AML-193 (cell line): Measurements from ENCODE around the gene SLC39A11.

ENCODE experiments used
- DNase-seq, 2 experiments: peaks; one replicate each; lab custom pipeline; 2025; lab: John Stamatoyannopoulos, UW

The SLC39A11 gene

DNA sequence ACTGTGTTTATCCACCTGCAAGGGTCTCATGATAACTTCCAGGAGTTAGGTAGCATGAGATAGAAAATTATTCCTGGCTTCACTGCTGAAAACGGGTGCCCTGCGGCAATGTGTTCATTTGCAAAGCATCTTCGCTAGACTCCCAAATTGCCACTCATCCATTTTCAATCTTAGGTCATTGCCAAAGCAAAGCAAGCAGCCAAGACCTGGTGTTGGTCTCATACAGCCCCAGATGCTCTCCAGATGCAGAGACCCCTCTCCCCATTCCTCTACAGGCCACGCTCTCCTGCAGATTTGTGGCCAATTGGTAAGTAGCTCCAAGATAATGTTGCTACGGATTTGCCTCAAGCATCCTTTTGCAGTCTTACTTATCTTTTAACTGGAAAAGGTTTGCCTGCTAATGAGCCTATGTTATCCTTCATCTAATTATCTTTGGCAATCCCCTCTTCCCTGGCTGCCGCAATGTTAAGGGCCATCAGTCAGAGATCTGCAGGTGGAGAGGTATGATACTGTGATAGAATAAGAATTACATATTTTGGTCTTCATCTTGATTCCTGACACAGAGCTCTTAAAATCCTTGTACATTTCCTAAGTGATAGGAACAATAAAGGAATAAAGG is 222.0 kb downstream of the SLC39A11 start:
- DNase-seq: no peak

DNA sequence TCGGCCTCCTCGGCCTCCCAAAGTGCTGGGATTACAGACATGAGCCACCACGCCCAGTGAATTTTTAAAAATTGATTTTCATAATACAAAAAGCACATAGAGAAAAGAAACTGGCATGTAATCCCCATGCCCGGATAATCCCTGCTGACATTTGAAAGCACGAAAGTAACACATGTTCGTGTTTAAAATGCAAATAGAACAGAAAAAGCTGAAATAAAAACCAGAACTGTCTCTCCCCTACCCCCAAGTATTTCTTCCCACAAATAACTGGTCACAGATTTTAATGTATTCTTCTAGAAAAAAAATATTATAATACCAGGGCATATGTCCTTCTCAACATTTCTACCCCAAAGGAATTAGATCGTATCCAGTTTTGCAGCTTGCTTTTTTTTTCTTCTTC is 222.9 kb downstream of the SLC39A11 start:
- no peak for DNase-seq

DNA sequence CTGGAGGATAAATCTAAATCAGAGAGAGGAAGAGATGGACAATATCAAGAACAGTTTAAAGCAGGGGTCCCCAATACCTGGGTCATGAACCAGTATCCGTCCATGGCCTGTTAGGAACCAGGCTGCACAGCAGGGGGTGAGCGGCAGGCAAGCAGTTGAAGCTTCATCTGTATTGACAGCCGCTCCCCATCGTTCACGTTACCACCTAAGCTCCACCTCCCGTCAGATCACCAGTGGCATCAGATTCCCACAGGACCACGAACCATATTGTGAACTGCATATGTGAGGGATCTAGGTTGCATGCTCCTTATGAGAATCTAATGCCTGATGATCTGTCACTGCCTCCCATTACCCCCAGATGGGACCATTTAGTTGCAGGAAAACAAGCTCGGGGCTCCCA is 226.5 kb downstream of the SLC39A11 start:
- no peak for DNase-seq

- DNase-seq: no peak
Observed at GRCh38 chr17:72863526-72864211, 228.8 kb downstream of the SLC39A11 start.

GRCh38 chr17:72862276-72862999 is 230.1 kb downstream of the SLC39A11 start:
- no peak for DNase-seq

DNA sequence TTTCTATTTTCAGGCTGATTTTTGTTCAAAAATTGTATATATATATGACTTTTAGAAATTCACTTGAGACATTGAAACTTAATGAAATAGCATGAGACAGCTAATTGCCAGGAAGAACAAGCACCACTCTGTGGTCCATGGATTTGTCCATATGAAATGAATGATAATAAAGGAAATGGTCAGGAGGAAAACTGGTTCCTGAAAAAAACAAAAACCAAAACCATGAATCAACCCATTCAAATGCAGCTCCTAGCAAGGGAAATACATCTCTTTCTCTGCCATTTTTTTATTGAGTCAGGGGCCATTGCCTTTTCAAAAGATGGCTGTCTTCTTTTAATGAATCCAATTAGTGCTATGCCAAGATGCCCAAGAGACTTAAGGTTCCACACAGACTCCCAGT is 230.7 kb downstream of the SLC39A11 start:
- no peak for DNase-seq

GRCh38 chr17:72860778-72861177 is 231.7 kb downstream of the SLC39A11 start:
- DNase-seq: no peak

DNA sequence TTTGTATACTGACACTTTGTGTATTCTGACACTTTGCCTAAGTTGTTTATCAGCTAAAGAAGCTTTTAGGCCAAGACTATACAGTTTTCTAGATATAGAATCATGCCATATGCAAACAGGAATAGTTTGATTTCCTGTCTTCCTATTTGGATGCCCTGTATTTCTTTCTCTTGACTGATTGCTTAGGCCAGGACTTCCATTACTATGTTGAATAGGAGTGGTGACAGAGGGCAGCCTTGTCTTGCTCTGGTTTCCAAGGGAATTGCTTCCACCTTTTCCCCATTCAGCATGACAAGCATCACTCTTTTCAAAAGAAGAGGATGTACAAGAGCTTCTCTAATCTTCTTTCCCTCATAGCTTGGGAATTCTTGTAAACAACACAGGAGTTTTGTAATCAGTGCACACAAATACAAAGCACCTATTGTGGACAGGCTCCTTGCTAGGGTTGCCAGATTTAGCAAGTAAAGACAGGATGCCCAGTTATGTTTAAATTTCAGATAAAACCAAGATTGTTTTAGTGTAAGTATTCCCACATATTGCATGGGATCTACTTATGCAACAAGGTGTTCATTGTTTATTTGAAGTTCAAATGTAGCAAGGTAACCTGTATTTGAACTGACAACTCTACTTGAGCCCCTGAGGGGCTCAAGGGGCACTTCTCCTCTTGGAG is 233.5 kb downstream of the SLC39A11 start:
- DNase-seq: no peak

GRCh38 chr17:72853440-72854415 is 238.8 kb downstream of the SLC39A11 start:
- DNase-seq: no peak

DNA sequence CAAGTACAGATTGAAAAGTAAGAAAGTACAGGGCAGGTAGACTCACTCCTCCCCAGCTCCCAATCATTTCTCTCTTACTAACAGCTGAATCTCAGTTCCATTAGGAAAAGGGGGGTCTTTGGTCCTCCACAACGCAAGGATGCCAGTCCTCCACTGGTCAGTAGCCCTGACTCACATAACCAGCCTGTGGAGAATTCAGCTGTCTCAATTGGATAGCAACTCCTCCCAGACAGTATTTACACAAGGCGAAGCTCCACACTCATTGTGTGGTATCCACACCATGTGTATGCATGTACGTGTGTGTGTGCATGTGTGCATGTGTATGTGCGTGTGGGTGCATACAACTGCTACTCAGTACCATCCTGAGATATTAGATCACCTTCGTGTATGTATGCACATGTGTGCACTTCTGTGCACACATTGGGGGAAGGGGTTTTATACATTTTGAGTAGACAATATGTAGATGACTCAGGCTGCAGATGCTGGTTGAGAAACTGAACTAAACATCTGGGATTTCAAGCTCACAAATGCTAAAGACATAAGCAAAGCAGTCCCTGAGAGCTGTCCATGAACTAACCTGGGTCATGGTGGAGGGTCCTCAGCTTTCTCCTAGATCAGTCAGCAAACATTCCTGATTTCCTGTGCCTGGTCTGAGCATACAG is 240.1 kb downstream of the SLC39A11 start:
- DNase-seq: no peak

DNA sequence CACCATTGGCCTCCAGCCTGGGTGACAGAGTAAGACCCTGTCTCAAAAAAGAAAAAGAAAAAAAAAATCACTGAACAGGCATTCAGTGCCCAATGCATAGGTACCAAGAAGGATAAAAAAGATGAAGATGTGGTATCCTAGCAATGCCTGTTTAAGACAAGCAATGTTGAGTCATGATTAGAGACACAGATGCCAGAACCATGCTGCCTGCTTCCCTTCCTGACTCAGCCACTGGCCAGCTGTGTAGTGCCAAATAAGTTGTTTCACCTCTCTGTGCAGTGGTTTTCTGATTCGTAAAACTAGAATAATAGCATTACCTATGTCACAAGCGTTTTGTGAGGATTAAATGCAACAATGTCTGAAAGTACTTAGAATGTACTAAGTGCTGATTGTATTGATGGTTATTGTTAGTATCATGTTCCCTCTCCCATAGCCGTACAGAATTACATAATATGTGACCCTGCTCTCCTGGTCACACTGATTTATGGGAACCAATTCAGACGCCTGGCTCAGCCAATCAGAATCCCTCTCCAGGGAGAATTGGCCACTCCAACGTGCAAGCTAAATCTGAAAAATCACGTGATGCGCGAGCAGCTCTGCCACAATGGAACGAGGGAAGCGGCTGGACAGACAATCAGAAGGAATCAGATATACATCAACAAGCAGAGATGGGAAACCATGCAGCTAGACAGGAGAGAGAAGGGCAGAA is 241.9 kb downstream of the SLC39A11 start:
- no peak for DNase-seq

- no peak for DNase-seq
Observed at GRCh38 chr17:72846399-72846798, 246.1 kb downstream of the SLC39A11 start.

DNA sequence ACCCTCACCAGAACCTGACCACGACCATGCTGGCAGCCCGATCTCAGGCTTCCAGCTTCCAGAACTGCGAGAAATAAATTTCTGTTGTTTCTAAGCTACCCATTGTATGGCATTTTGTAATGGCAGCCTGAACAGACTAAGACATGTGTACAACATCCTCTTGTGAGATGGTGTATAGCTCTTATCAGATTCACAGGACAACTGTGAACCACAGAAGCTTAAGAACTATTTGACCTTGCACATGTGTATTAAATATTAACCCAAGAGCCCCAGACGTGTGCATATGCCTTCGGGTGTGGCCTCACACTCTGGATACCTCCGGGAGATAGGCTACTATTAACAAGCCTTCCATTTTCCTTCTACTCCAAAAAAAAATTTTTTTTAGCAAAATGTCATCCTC is 248.9 kb downstream of the SLC39A11 start:
- DNase-seq: no peak

- no peak for DNase-seq
Observed at GRCh38 chr17:72840019-72840418, 252.5 kb downstream of the SLC39A11 start.

GRCh38 chr17:72839131-72839725 is 253.3 kb downstream of the SLC39A11 start:
- no peak for DNase-seq

- no peak for DNase-seq
Observed at GRCh38 chr17:72838581-72838980, 253.9 kb downstream of the SLC39A11 start.

DNA sequence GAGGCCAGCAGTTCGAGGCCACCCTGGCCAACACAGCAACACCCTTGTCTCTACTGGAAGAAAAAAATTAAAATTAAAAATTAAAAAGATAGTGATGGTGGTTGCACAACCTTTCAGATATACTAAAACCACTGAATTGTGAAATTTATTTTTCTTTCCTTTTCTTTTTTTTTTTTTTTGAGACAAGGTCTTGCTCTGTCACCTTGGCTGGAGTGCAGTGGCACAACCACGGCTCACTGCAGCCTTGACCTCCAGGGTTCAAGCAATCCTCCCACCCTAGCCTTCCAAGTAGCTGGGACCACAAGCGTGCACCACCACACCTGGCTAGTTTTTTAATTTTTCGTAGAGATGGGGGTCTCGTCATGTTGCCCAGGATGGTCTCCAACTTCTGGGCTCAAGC is 254.4 kb downstream of the SLC39A11 start:
- DNase-seq: no peak

- DNase-seq: no peak
Observed at GRCh38 chr17:72837335-72837734, 255.2 kb downstream of the SLC39A11 start.

- DNase-seq: no peak
Observed at GRCh38 chr17:72833128-72833765, 259.2 kb downstream of the SLC39A11 start.
